RPMI7951 (cell line): ENCODE data around the gene GIGYF1. TPM values are rescaled to one million over a fixed set of nuclear protein-coding genes. Genes with fewer than 3 reads are reported as not detected.
"Not testable (repeated sequence)": the region's sequence is repeated elsewhere in the genome, so short reads cannot be mapped to it uniquely, and the experiment has no call there.

Experiments used
- DNase-seq: peaks from one replicate; pipeline ENCODE4 v3.0.0-alpha.2; 2012; ENCODE audit warnings: low read depth
- total RNA-seq: library from RNA; depleted of rRNA; stranded (reverse); fragments of >200 nt; shearing (Covaris generic); gene quantifications from 2 replicates; pipeline ENCODE4 v1.2.3, GENCODE V29; 2014

The GIGYF1 gene
- total RNA-seq, 1 experiment from 2014 or later = 4.8 TPM

GRCh38 chr7:100711369-100711768, 17.3 kb upstream of the GIGYF1 start:
- no peak for DNase-seq

- DNase-seq = no peak
Observed at GRCh38 chr7:100710452-100710851, 16.4 kb upstream of the GIGYF1 start.

GRCh38 chr7:100708395-100708794, 14.3 kb upstream of the GIGYF1 start:
- DNase-seq = no peak

GRCh38 chr7:100706672-100707311, 12.7 kb upstream of the GIGYF1 start:
- no peak for DNase-seq

- peak; percentile 96 for DNase-seq
Observed at GRCh38 chr7:100705753-100706671, 12.0 kb upstream of the GIGYF1 start, which contains the start of gene POP7. Gene POP7, plus strand, starts transcription at chr7:100706121. Its CDS starts 710 bp downstream, at chr7:100706831.

GRCh38 chr7:100705320-100705752, 11.3 kb upstream of the GIGYF1 start:
- DNase-seq = peak; percentile 62

- DNase-seq = not testable (repeated sequence)
Observed at GRCh38 chr7:100701089-100701488, 7.0 kb upstream of the GIGYF1 start.

- no peak for DNase-seq
Observed at GRCh38 chr7:100699018-100699417, 5.0 kb upstream of the GIGYF1 start.

- DNase-seq = no peak
Observed at GRCh38 chr7:100696123-100696521, 2.1 kb upstream of the GIGYF1 start.

GRCh38 chr7:100693312-100694097, 545 bp downstream of the GIGYF1 start:
- no peak for DNase-seq

- DNase-seq = no peak
Observed at GRCh38 chr7:100692578-100692961, 1.5 kb downstream of the GIGYF1 start.

GRCh38 chr7:100691676-100692577, 2.1 kb downstream of the GIGYF1 start:
- peak; percentile 64 for DNase-seq

- no peak for DNase-seq
Observed at GRCh38 chr7:100689230-100690135, 4.6 kb downstream of the GIGYF1 start.

- no peak for DNase-seq
Observed at GRCh38 chr7:100688326-100688860, 5.7 kb downstream of the GIGYF1 start.

GRCh38 chr7:100687751-100688300, 6.2 kb downstream of the GIGYF1 start:
- no peak for DNase-seq

- no peak for DNase-seq
Observed at GRCh38 chr7:100687261-100687660, 6.8 kb downstream of the GIGYF1 start.

- DNase-seq = no peak
Observed at GRCh38 chr7:100686822-100687211, 7.2 kb downstream of the GIGYF1 start.

- no peak for DNase-seq
Observed at GRCh38 chr7:100686201-100686821, 7.7 kb downstream of the GIGYF1 start.

- DNase-seq = no peak
Observed at GRCh38 chr7:100685631-100686145, 8.4 kb downstream of the GIGYF1 start.
